HEK293 (cell line): Measurements from ENCODE around the gene UBE2D4.

Experiments
- CTCF ChIA-PET: fragments of 350-600 bp; formaldehyde crosslinking; extraction: SDS; loops from one replicate; lab custom pipeline; 2021; ENCODE audit warnings: antibody characterized with exemption; lab: Yijun Ruan, JAX
- POLR2A ChIA-PET: fragments of 300-600 bp; formaldehyde crosslinking; extraction: SDS; loops from one replicate; lab custom pipeline; 2020; ENCODE audit warnings: antibody characterized with exemption, inconsistent platforms; lab: Yijun Ruan, JAX
- H3K27ac ChIP-seq: fragments of 200-500 bp; sonication (Bioruptor generic); 2 replicates; pipeline ENCODE4 v1.5.1; 2014; ENCODE audit warnings: low read depth, low read length, control low read depth, inconsistent platforms; ENCODE audit errors: extremely low read depth
- H3K36me3 ChIP-seq, 2 experiments: fragments of 200-500 bp in 1 of 2; sonication (Bioruptor generic) in 1 of 2; 1 replicate in 1 of 2; 2 replicates in 1 of 2; pipeline ENCODE4 v1.5.1; 2014 to 2017; ENCODE audit warnings: inconsistent platforms in 2 of 2, low read length in 2 of 2; ENCODE audit not compliant: control insufficient read depth in 2 of 2, insufficient read depth in 1 of 2
- H3K4me1 ChIP-seq: fragments of 200-500 bp; sonication (Bioruptor generic); 2 replicates; pipeline ENCODE4 v1.5.1; 2014; ENCODE audit warnings: mild to moderate bottlenecking, low read length, inconsistent platforms; ENCODE audit not compliant: control insufficient read depth, insufficient read depth
- H3K4me3 ChIP-seq: 2 replicates; pipeline ENCODE4 v1.5.1; 2011; ENCODE audit warnings: low read depth, mild to moderate bottlenecking, control low read depth, low read length, moderate library complexity
- H3K9me3 ChIP-seq: fragments of 200-500 bp; sonication (Bioruptor generic); 2 replicates; pipeline ENCODE4 v1.5.1; 2014; ENCODE audit warnings: low read depth, low read length, inconsistent platforms; ENCODE audit not compliant: control insufficient read depth, insufficient read depth
- PRDM2 ChIP-seq: fragments of 450-650 bp; formaldehyde crosslinking; IDR thresholded peaks from 2 replicates; pipeline ENCODE4 v1.5.1; 2016; ENCODE audit warnings: missing biosample characterization, missing genetic modification characterization, borderline replicate concordance
- SCRT2 ChIP-seq: fragments of 450-650 bp; formaldehyde crosslinking; IDR thresholded peaks from 2 replicates; pipeline ENCODE4 v1.5.1; 2016; ENCODE audit warnings: missing biosample characterization, missing genetic modification characterization
- ZBTB20 ChIP-seq: fragments of 450-650 bp; formaldehyde crosslinking; IDR thresholded peaks from 2 replicates; pipeline ENCODE4 v1.5.1; 2016; ENCODE audit warnings: missing biosample characterization, missing genetic modification characterization
- ZBTB48 ChIP-seq: fragments of 450-650 bp; formaldehyde crosslinking; IDR thresholded peaks from 2 replicates; pipeline ENCODE4 v1.5.1; 2016; ENCODE audit warnings: missing biosample characterization, missing genetic modification characterization
- ZFHX2 ChIP-seq: fragments of 450-650 bp; formaldehyde crosslinking; conservative IDR thresholded peaks from 2 replicates; pipeline ENCODE4 v1.5.1; 2016; ENCODE audit warnings: missing biosample characterization, missing genetic modification characterization
- ZNF121 ChIP-seq: fragments of 450-650 bp; formaldehyde crosslinking; IDR thresholded peaks from 2 replicates; pipeline ENCODE4 v1.5.1; 2016; ENCODE audit warnings: missing biosample characterization, missing genetic modification characterization
- ZNF571 ChIP-seq: fragments of 450-650 bp; formaldehyde crosslinking; IDR thresholded peaks from 2 replicates; pipeline ENCODE4 v1.5.0; 2017; ENCODE audit warnings: missing biosample characterization, missing genetic modification characterization
- ZNF580 ChIP-seq: fragments of 450-650 bp; formaldehyde crosslinking; IDR thresholded peaks from 2 replicates; pipeline ENCODE4 v1.5.1; 2016; ENCODE audit warnings: missing biosample characterization, missing genetic modification characterization
- TF ChIP-seq, protein P1 (sequence below): fragments of 450-650 bp; formaldehyde crosslinking; IDR thresholded peaks from 2 replicates; pipeline ENCODE4 v1.5.1; 2016; ENCODE audit warnings: missing biosample characterization, missing genetic modification characterization
- TF ChIP-seq, protein P2 (sequence below): fragments of 450-650 bp; formaldehyde crosslinking; IDR thresholded peaks from 2 replicates; pipeline ENCODE4 v1.5.1; 2016; ENCODE audit warnings: missing biosample characterization, missing genetic modification characterization

Gene UBE2D4

GRCh38 chr7:43904533-43905208 is 21.6 kb upstream of the UBE2D4 start:
- no peaks in the 10 kb centered on the region for H3K9me3 ChIP-seq
- no peak overlapping the region for H3K27ac ChIP-seq
- no peak overlapping the region; the same call in 1 of the 2 replicates for H3K4me3 ChIP-seq
- ChIA-PET POLR2A (interaction anchor here (0.6 to 1.4 kb wide), 2 partner anchors 35 to 88 kb away, joined by 3 to 5 read pairs; partner anchors contain the start of gene MRPS24), CTCF (interaction anchor here (0.5 to 0.6 kb wide), 3 partner anchors 32 to 978 kb away, joined by 3 read pairs; no protein-coding TSS in a partner anchor)
- peaks cover 3 to 7% of the 10 kb centered on the region in 2 experiments; a peak in 1 of 3 replicates for H3K36me3 ChIP-seq
- no peak for TF ChIP-seq ZNF580 (tag by site-specific recombination)
- peak; percentile 86 for TF ChIP-seq SCRT2 (tag by site-specific recombination)
- TF ChIP-seq PRDM2: no peak
- peaks cover 4% of the 10 kb centered on the region; the same call in 1 of the 2 replicates for H3K4me1 ChIP-seq

- Histone ChIP-seq H3K36me3 (peaks cover 0 to 7% of the 10 kb centered on the region in 2 experiments; a peak in 1 of 3 replicates), H3K9me3 (no peaks in the 10 kb centered on the region), H3K4me3 (peak overlapping the region; percentile 68), H3K27ac (peak overlapping the region; percentile 83), H3K4me1 (peaks cover 4% of the 10 kb centered on the region; the same call in 1 of the 2 replicates)
- ChIA-PET CTCF (interaction anchor here (0.5 to 0.6 kb wide), 3 partner anchors 31 to 979 kb away, joined by 3 read pairs; no protein-coding TSS in a partner anchor), POLR2A (interaction anchor here (1.4 kb wide), 1 partner anchor 36 kb away, joined by 5 read pairs; the partner anchor contains the start of gene MRPS24)
- TF ChIP-seq, protein P1, sequence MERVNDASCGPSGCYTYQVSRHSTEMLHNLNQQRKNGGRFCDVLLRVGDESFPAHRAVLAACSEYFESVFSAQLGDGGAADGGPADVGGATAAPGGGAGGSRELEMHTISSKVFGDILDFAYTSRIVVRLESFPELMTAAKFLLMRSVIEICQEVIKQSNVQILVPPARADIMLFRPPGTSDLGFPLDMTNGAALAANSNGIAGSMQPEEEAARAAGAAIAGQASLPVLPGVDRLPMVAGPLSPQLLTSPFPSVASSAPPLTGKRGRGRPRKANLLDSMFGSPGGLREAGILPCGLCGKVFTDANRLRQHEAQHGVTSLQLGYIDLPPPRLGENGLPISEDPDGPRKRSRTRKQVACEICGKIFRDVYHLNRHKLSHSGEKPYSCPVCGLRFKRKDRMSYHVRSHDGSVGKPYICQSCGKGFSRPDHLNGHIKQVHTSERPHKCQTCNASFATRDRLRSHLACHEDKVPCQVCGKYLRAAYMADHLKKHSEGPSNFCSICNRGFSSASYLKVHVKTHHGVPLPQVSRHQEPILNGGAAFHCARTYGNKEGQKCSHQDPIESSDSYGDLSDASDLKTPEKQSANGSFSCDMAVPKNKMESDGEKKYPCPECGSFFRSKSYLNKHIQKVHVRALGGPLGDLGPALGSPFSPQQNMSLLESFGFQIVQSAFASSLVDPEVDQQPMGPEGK: no peak
- TF ChIP-seq SCRT2 (tag by site-specific recombination) (peak; percentile 12; the same call in 1 of the 2 replicates), ZBTB20 (tag by site-specific recombination) (peak; percentile 59), ZFHX2 (tag by site-specific recombination) (no peak), ZNF571 (tag by site-specific recombination) (no peak), ZBTB48 (tag by site-specific recombination) (peak; percentile 63; the same call in 1 of the 2 replicates), ZNF121 (tag by site-specific recombination) (no peak)
- TF ChIP-seq, protein P2, sequence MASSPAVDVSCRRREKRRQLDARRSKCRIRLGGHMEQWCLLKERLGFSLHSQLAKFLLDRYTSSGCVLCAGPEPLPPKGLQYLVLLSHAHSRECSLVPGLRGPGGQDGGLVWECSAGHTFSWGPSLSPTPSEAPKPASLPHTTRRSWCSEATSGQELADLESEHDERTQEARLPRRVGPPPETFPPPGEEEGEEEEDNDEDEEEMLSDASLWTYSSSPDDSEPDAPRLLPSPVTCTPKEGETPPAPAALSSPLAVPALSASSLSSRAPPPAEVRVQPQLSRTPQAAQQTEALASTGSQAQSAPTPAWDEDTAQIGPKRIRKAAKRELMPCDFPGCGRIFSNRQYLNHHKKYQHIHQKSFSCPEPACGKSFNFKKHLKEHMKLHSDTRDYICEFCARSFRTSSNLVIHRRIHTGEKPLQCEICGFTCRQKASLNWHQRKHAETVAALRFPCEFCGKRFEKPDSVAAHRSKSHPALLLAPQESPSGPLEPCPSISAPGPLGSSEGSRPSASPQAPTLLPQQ (tag by site-specific recombination): no peak
These were observed 20.9 kb upstream of the UBE2D4 start for GRCh38 chr7:43905209-43905946.
